Right lobe of liver (tissue), 6 donors: ENCODE results near the gene BANP. TPM values are rescaled to one million over a fixed set of nuclear protein-coding genes. Genes with fewer than 3 reads are reported as not detected.
"Not testable (repeated sequence)": the region's sequence is repeated elsewhere in the genome, so short reads cannot be mapped to it uniquely, and the experiment has no call there.

Experiments
- ATAC-seq, 4 donors: fragments of 200-7000 bp; cut with Tn5 transposase; one replicate each; pipeline ENCODE4 v1.9.1; 2020; ENCODE audit warnings: mild to moderate bottlenecking in 4 of 4, moderate library complexity in 4 of 4
- DNase-seq, 3 donors: peaks; one replicate each; pipeline ENCODE4 v3.0.0-alpha.2; 2020
- H3K27ac ChIP-seq, 3 donors: fragments of 200-600 bp; one replicate each; pipeline ENCODE4 v1.8.0; 2022
- H3K27me3 ChIP-seq, 2 donors: fragments of 200-600 bp; one replicate each; pipeline ENCODE4 v1.8.0; 2022
- H3K36me3 ChIP-seq, 4 donors: fragments of 200-600 bp; sonication (generic) in 1 of 4; one replicate each; pipeline versions ENCODE4 v1.5.1 to v1.8.0; 2017 to 2022; ENCODE audit warnings: control low read depth in 1 of 4
- H3K4me1 ChIP-seq, 4 donors: fragments of 200-600 bp; sonication (generic) in 1 of 4; one replicate each; pipeline versions ENCODE4 v1.5.1 to v1.8.0; 2017 to 2022; ENCODE audit warnings: control low read depth in 1 of 4
- H3K4me3 ChIP-seq, 3 donors: fragments of 200-600 bp; one replicate each; pipeline ENCODE4 v1.8.0; 2022
- H3K9me3 ChIP-seq, 4 donors: fragments of 200-600 bp; sonication (generic) in 1 of 4; one replicate each; pipeline versions ENCODE4 v1.5.1 to v1.8.0; 2017 to 2022; ENCODE audit warnings: control low read depth in 1 of 4
- CTCF ChIP-seq, 4 donors: fragments of 200-600 bp in 3 of 4; fragments of 450-650 bp in 1 of 4; IDR thresholded peaks; one replicate each; pipeline versions ENCODE4 v1.5.1 to v1.8.0; 2016 to 2022; ENCODE audit warnings: antibody characterized with exemption in 4 of 4, mild to moderate bottlenecking in 2 of 4
- POLR2A ChIP-seq: fragments of 450-650 bp; IDR thresholded peaks from one replicate; pipeline ENCODE4 v1.6.1; 2017; ENCODE audit warnings: antibody characterized with exemption, mild to moderate bottlenecking
- WGBS: methylation state at CpG from one replicate; pipeline ENCODE4 v1.1.6; 2018; ENCODE audit warnings: low coverage, low lambda C conversion rate; ENCODE audit not compliant: insufficient coverage; ENCODE audit errors: missing lambda C conversion rate; 5-methylcytosine and 5-hydroxymethylcytosine counted together
- intact Hi-C, 2 donors: fragments of 100-400 bp; cut with DNase I; formaldehyde crosslinking; loops; one replicate each; pipeline versions ENCODE4 v1.11.2 to v1.14.1; 2022
- total RNA-seq, 6 experiments: library from RNA; depleted of rRNA in 2 of 6; stranded (reverse); fragments of >200 nt in 2 of 6; fragmentation: NEBNext Ultra II Directional in 3 of 6; extraction: Animal tissue kit (Norgen Biotek cat#: 25700) in 3 of 6; gene quantifications; one replicate each; pipeline versions ENCODE4 v1.1.0 to v1.2.4, GENCODE V29; 2016 to 2023
- donor health status: DM: no; HTN: yes; CAD: no.
- donor health status: DM: no; HTN: no; CAD: no.
- donor health status: DM: no; HTN: no; CAD: no.
- donor health status: DM: no; HTN: yes; CAD: no.
- donor health status: DM: no; HTN: yes; CAD: no.

Gene BANP
- total RNA-seq, 6 experiments from 2014 or later: 11.2 to 20.7 (median 18.8) TPM

- 73% methylated on average over 3 of the region's 20 CpGs for WGBS
- no peak for DNase-seq
Measured at GRCh38 chr16:88113545-88114045, 162.4 kb downstream of the BANP start.

GRCh38 chr16:88114541-88115228 lies 163.5 kb downstream of the BANP start:
- H3K27me3 ChIP-seq, H3K36me3 ChIP-seq, intact Hi-C loops, H3K9me3 ChIP-seq, ATAC-seq, DNase-seq, H3K4me3 ChIP-seq, H3K4me1 ChIP-seq, H3K27ac ChIP-seq: not testable (repeated sequence)
- 53% methylated on average over 15 of the region's 22 CpGs for WGBS

More at GRCh38 chr16:88113545-88114045, 162.4 kb downstream of the BANP start:
- no peak for ATAC-seq
- intact Hi-C loops: no loop called here
- TF ChIP-seq CTCF (IDR thresholded peaks at IDR 0.05): no peak
- no peak for TF ChIP-seq POLR2A
- Histone ChIP-seq H3K4me3 (no peak overlapping the region), H3K36me3 (no peaks in the 10 kb centered on the region), H3K27ac (no peak overlapping the region), H3K4me1 (no peaks in the 10 kb centered on the region), H3K9me3 (no peaks in the 10 kb centered on the region), H3K27me3 (no peaks in the 10 kb centered on the region)

- intact Hi-C loops: no loop called here
- Histone ChIP-seq H3K4me1 (no peaks in the 10 kb centered on the region), H3K36me3 (no peaks in the 10 kb centered on the region), H3K27me3 (no peaks in the 10 kb centered on the region), H3K9me3 (no peaks in the 10 kb centered on the region), H3K4me3 (no peak overlapping the region), H3K27ac (no peak overlapping the region)
- ATAC-seq: no peak
- no peak for DNase-seq
- no peak for TF ChIP-seq CTCF (IDR thresholded peaks at IDR 0.05)
- WGBS: 56% methylated on average over 8 of the region's 13 CpGs
Measured at GRCh38 chr16:88116121-88116520, 164.9 kb downstream of the BANP start.

- H3K4me3 ChIP-seq: no peak overlapping the region
- TF ChIP-seq POLR2A (no peak), CTCF (IDR thresholded peaks at IDR 0.05) (no peak)
- DNase-seq (no peak), ATAC-seq (no peak)
- no peaks in the 10 kb centered on the region for H3K9me3 ChIP-seq
- 68% methylated on average over 4 of the region's 20 CpGs for WGBS
- H3K4me1 ChIP-seq: no peaks in the 10 kb centered on the region
- H3K27me3 ChIP-seq: no peaks in the 10 kb centered on the region
- intact Hi-C loops: no loop called here
- no peaks in the 10 kb centered on the region for H3K36me3 ChIP-seq
- no peak overlapping the region for H3K27ac ChIP-seq
Measured at GRCh38 chr16:88117476-88117868, 166.2 kb downstream of the BANP start.

- no peak overlapping the region for H3K27ac ChIP-seq
- no peaks in the 10 kb centered on the region for H3K27me3 ChIP-seq
- H3K36me3 ChIP-seq: no peaks in the 10 kb centered on the region
- DNase-seq (no peak), ATAC-seq (no peak)
- no peak overlapping the region for H3K4me3 ChIP-seq
- TF ChIP-seq POLR2A (no peak), CTCF (IDR thresholded peaks at IDR 0.05) (no peak)
- no peaks in the 10 kb centered on the region for H3K9me3 ChIP-seq
- intact Hi-C loops: no loop called here
- H3K4me1 ChIP-seq: no peaks in the 10 kb centered on the region
- WGBS: 41% methylated on average over 11 of the region's 13 CpGs
Measured at GRCh38 chr16:88118376-88118775, 167.1 kb downstream of the BANP start.

GRCh38 chr16:88118852-88119741 lies 167.9 kb downstream of the BANP start:
- peak in 2 of 4 donors; percentile 25 to 78 for ATAC-seq
- H3K27ac ChIP-seq, H3K4me3 ChIP-seq, H3K27me3 ChIP-seq, H3K9me3 ChIP-seq, H3K36me3 ChIP-seq, DNase-seq, intact Hi-C loops, H3K4me1 ChIP-seq: not testable (repeated sequence)
- WGBS: 26% methylated on average over 21 of the region's 28 CpGs
